IgD-negative memory B cell (primary cell): Measurements from ENCODE around the gene F8. TPM values are rescaled to one million over a fixed set of nuclear protein-coding genes. Genes with fewer than 3 reads are reported as not detected.

Source experiments
- H3K27ac Mint-ChIP-seq, 3 donors: one replicate each; pipeline ENCODE4 v1.8.0; 2020 to 2022; ENCODE audit warnings: mild to moderate bottlenecking in 3 of 3, mixed read lengths in 3 of 3, moderate library complexity in 1 of 3
- H3K27me3 Mint-ChIP-seq: one replicate; pipeline ENCODE4 v1.8.0; 2021; ENCODE audit warnings: mixed read lengths
- H3K36me3 Mint-ChIP-seq: one replicate; pipeline ENCODE4 v1.8.0; 2020; ENCODE audit warnings: mild to moderate bottlenecking, mixed read lengths
- H3K4me1 Mint-ChIP-seq, 3 donors: one replicate each; pipeline ENCODE4 v1.8.0; 2020 to 2022; ENCODE audit warnings: mixed read lengths in 3 of 3, mild to moderate bottlenecking in 1 of 3
- H3K4me3 Mint-ChIP-seq, 4 donors: one replicate each; pipeline ENCODE4 v1.8.0; 2020 to 2022; ENCODE audit warnings: mild to moderate bottlenecking in 4 of 4, mixed read lengths in 4 of 4, moderate library complexity in 3 of 4
- H3K9me3 Mint-ChIP-seq, 3 donors: one replicate each; pipeline ENCODE4 v1.8.0; 2020 to 2021; ENCODE audit warnings: mixed read lengths in 3 of 3, mild to moderate bottlenecking in 1 of 3
- polyA plus RNA-seq: library from polyadenylated mRNA; unstranded; fragments of 300-500 nt; fragmentation: Illumina TruSeq; gene quantifications from one replicate; pipeline ENCODE4 v1.2.3, GENCODE V29; 2021

F8 gene
- polyA plus RNA-seq, 1 donor from 2014 or later = 2.7 TPM

GRCh38 chrX:154791939-154792338 lies 230.6 kb downstream of the F8 start:
- no peaks in the 10 kb centered on the region for H3K36me3 Mint-ChIP-seq

GRCh38 chrX:154791467-154791866 lies 231.1 kb downstream of the F8 start:
- Mint-ChIP-seq H3K27ac (no peak overlapping the region), H3K4me1 (no peaks in the 10 kb centered on the region), H3K9me3 (no peaks in the 10 kb centered on the region), H3K36me3 (no peaks in the 10 kb centered on the region), H3K4me3 (no peak overlapping the region), H3K27me3 (no peaks in the 10 kb centered on the region)

More at GRCh38 chrX:154791939-154792338, 230.6 kb downstream of the F8 start:
- Mint-ChIP-seq H3K4me1 (peaks cover 0 to 3% (median under 1%) of the 10 kb centered on the region in 3 donors), H3K9me3 (no peaks in the 10 kb centered on the region), H3K27ac (no peak overlapping the region), H3K27me3 (no peaks in the 10 kb centered on the region), H3K4me3 (no peak overlapping the region)

Other genes with a start within 250 kb of the F8 start
- gene MPP1, start 217.2 kb downstream of the F8 start, polyA plus RNA-seq = 9.9 TPM
- gene SMIM9, start 188.1 kb downstream of the F8 start, polyA plus RNA-seq = not detected
- gene F8A1, start 136.4 kb downstream of the F8 start, polyA plus RNA-seq = 29.7 TPM
- 169 TPM for gene FUNDC2, start 4.1 kb upstream of the F8 start, polyA plus RNA-seq
- 19.7 TPM for gene CMC4, start 48.4 kb upstream of the F8 start, polyA plus RNA-seq
- 22.6 TPM for gene MTCP1, start 48.4 kb upstream of the F8 start, polyA plus RNA-seq
- 23.4 TPM for gene BRCC3, start 48.8 kb upstream of the F8 start, polyA plus RNA-seq
- gene VBP1, start 193.7 kb upstream of the F8 start, polyA plus RNA-seq = 55.7 TPM
- 5.2 TPM for gene RAB39B, start 241.8 kb upstream of the F8 start, polyA plus RNA-seq